Central memory CD4-positive, alpha-beta T cell (primary cell): Measurements from ENCODE around the gene TTLL8.

Source experiments
- DNase-seq: peaks from one replicate; pipeline ENCODE4 v3.0.0; 2022

TTLL8 gene

GRCh38 chr22:50061141-50061823 is 3.2 kb upstream of the TTLL8 start:
- DNase-seq = no peak

- no peak for DNase-seq
Observed at GRCh38 chr22:50060441-50061140, 2.5 kb upstream of the TTLL8 start.

GRCh38 chr22:50059881-50060262 is 1.8 kb upstream of the TTLL8 start:
- no peak for DNase-seq

- DNase-seq = no peak
Observed at GRCh38 chr22:50058906-50059880, 1.1 kb upstream of the TTLL8 start.

GRCh38 chr22:50057278-50058060 is 629 bp downstream of the TTLL8 start:
- no peak for DNase-seq

GRCh38 chr22:50056214-50056972 is 1.7 kb downstream of the TTLL8 start:
- DNase-seq = no peak

- DNase-seq = no peak
Observed at GRCh38 chr22:50053861-50054260, 4.2 kb downstream of the TTLL8 start.

- no peak for DNase-seq
Observed at GRCh38 chr22:50051930-50052329, 6.2 kb downstream of the TTLL8 start.

- no peak for DNase-seq
Observed at GRCh38 chr22:50049299-50050195, 8.6 kb downstream of the TTLL8 start.

GRCh38 chr22:50048836-50049235 is 9.3 kb downstream of the TTLL8 start:
- DNase-seq = no peak

GRCh38 chr22:50048061-50048765 is 9.9 kb downstream of the TTLL8 start:
- DNase-seq = no peak

- no peak for DNase-seq
Observed at GRCh38 chr22:50047346-50047745, 10.8 kb downstream of the TTLL8 start.

- no peak for DNase-seq
Observed at GRCh38 chr22:50046481-50047245, 11.4 kb downstream of the TTLL8 start.

GRCh38 chr22:50046019-50046415 is 12.1 kb downstream of the TTLL8 start:
- DNase-seq = no peak

GRCh38 chr22:50045211-50046018 is 12.7 kb downstream of the TTLL8 start:
- no peak for DNase-seq

- no peak for DNase-seq
Observed at GRCh38 chr22:50044485-50045118, 13.5 kb downstream of the TTLL8 start.

- no peak for DNase-seq
Observed at GRCh38 chr22:50041361-50042065, 16.6 kb downstream of the TTLL8 start.
